HG03457 (cell line): Measurements from ENCODE around the gene C12orf76.
A peak's percentile ranks its signal among the peaks of the same experiment; 100 is the strongest.
"Not testable (repeated sequence)": the region's sequence is repeated elsewhere in the genome, so short reads cannot be mapped to it uniquely, and the experiment has no call there.

Experiments
- ATAC-seq: cut with Tn5 transposase; IDR thresholded peaks from one replicate; pipeline ENCODE4 v1.9.1; 2021; ENCODE audit warnings: moderate number of reproducible peaks; ENCODE audit not compliant: unreplicated experiment

Gene C12orf76

DNA sequence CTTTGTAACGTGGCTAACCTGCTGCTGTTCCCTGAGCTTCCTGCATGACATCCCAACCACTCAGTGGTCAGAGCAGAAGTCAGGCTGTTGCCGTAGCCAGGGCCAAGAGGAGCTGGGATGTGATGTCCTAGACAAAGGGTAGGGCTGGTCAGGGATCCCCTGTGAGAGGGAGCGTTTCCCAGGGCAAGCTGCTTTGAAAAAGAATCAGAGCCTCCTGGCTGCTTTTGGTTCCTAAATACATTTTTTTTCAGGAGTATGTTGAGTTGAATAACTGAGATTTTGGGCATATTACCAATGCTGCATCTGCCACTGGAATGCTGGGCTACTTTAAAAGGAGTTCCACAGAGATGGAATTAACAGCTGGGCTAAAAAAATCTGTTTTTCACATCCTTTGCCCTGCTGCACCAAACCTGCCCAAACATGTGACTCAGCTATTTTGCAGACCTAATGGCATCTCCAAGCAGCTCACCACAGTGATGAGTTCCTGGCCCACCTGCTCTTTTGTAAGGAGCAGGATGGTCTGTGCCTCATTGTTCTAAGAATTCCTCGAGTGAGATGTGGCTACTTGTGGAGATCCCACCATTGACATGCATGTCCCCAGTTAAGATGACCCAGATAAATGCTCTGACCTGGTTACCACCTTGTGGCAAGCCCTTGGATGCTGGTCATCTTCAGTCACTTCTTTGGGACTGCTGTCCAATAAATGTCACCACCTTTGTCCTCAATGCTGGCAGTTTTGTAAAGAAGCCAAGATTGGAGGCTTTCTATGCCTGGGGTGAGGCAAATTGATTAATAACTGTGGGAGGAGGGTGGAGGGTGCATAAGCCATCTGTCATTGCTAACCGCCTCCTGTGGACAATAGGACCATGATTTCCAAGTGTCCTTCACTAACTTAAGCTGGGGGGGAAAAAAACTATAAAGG, 25.0 kb downstream of the C12orf76 start:
- no peak for ATAC-seq

- ATAC-seq: no peak
Observed at GRCh38 chr12:110020956-110021355, 27.4 kb downstream of the C12orf76 start.

GRCh38 chr12:110015132-110015531, 33.2 kb downstream of the C12orf76 start:
- ATAC-seq: no peak

DNA sequence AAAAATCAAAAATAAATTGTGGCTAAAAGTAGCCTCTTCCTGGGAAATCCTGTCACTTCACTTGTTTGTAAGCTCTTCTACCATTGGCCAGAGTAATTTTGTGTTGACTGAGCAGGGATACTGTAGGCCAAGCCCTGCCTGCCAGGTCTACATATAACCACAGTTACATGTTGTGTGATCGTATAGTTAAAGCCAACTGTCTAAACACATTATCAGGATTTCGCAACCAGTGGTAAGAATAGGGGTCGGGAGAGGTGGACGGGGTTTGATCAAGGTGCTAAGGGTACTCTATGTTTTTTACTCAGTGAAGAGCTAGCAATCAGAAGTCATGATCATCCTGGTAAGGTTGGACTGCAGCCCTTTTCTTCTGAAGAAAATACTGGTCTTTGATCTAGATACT, 35.7 kb downstream of the C12orf76 start:
- no peak for ATAC-seq

- no peak for ATAC-seq
Observed at GRCh38 chr12:110012137-110012536, 36.2 kb downstream of the C12orf76 start.

GRCh38 chr12:110010853-110011723, 37.2 kb downstream of the C12orf76 start:
- ATAC-seq: no peak

GRCh38 chr12:110008681-110009398, 39.5 kb downstream of the C12orf76 start:
- ATAC-seq: not testable (repeated sequence)

DNA sequence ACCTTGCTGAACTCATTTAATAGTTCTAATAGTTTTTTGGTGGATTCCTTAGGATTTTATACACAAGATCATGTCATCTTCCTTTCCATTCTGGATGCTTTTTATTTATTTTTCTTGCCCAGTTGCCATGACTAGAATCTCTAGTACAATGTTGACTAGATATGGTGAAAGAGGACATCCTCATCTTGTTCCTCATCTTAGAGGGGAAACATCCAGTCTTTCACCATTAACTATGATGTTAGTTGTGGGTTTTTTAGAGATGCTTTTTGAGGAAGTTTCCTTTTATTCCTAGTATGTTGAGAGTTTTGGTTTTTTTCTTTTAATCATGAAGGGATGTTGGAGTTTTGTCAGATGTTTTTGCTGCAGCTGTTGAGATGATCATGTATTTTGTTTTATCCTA, 40.4 kb downstream of the C12orf76 start:
- no peak for ATAC-seq

GRCh38 chr12:110006115-110006514, 42.2 kb downstream of the C12orf76 start:
- ATAC-seq: no peak

- ATAC-seq: peak; percentile 50
Observed at GRCh38 chr12:110005319-110005973, 42.9 kb downstream of the C12orf76 start.

DNA sequence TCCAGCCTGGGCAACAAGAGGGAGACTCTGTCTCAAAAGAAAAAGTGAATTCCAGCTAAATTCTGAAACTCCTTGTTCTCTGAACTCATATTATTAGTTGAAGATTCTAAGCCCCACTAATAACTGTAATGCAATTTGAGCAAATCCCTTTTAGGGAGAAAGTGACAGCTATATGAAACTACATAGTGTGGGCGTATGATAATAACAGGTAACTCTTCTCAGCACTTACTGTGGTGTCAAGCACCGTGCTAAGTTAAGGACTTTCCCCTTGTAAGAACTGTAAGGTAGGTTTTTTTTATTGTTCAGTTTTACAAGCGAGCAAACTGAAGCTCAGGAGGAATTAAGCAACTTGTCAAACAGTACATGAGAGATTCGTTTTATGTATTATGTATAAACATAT, 43.7 kb downstream of the C12orf76 start:
- no peak for ATAC-seq

- ATAC-seq: no peak
Observed at GRCh38 chr12:110002676-110003515, 45.4 kb downstream of the C12orf76 start.

DNA sequence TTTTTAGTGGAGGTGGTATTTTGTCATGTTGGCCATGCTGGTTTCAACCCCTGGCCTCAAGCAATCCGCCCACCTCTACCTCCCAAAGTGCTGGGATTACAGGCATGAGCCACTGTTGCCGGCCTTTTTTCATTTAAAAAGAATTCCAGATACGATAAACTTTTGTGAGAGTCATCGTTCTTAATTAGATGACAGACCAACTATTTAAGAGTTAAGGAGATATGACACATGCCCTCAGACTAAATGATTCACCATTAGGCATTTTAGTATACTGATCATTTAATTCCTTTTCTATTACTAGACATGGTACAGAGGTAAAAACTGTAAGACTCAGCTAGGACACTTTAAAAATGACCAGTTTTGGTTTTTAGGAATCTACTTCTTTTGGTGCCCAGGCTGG, 46.7 kb downstream of the C12orf76 start:
- no peak for ATAC-seq

DNA sequence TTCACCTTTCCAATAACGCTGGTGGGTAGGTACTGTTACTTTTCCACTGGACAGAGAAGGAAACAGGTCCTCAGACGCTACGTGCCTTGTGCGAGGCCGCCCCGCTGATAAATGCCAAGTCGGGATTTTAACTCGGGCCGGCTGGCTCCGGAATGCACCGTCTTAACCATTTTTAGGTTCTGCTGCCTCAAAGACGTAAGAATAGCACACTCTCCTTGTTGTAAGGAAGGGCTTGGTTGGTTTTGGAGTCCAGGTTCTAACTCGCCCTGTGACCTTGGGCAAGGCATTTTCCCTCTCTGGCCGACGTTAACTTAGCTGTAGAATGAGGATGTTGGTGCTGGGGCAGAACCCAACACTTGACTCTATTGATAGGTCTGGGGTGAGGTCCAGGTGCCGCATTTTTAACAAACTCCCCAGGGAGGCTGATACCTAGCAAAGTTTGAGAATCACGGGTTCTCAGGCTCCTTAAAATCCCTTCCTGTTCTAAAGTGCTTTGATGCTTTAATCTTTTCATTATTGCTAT, 48.3 kb downstream of the C12orf76 start:
- ATAC-seq: no peak

DNA sequence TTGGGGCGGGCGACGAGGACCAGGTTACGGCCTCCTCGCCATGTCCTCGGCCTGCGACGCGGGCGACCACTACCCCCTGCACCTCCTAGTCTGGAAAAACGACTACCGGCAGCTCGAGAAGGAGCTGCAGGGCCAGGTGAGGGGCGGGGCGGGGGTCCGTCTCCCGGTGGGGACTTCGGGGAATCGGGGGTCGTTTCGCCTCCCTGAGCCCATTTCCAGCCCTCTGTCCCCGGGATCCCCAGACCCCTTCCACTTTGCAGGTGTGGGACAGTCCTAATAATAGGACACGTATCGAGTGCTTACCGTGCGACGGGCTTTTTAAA, 48.7 kb downstream of the C12orf76 start:
- ATAC-seq: no peak

GRCh38 chr12:109998904-109999648, 49.2 kb downstream of the C12orf76 start, which contains the start of gene ANKRD13A:
ANKRD13A (plus strand) TSS chr12:109999430; CDS start chr12:109999689, 259 bp downstream.
- peak; percentile 34 for ATAC-seq

DNA sequence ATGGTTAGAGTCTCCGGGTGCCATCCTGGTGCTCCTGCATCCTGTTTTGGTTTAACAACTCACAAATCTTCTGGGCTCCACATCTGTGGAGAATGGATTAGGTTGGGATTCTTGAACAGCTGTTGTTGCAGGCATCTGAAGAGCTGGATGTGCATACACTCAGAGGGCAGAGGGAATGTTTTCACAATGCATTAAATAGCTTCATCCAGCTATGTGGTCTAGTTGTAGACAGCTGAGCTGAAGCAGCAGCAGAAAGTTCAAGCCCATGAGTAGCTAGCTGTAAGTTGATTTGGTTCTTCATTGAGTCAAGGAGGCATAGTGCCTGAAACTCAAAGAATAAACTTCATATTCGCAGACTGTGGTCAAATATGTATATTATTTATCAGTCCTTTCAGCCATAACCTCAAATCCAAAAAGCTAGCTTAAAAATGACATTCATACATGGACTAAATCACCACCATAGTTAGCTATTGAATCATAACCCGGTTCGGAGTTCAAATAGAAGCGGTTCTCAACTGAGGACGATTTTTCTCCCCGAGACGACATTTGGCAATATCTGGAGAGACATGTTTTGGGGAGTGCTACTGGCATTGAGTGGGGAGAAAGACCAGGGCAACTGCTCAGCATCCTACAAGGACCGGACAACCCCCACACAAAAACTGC, 50.0 kb downstream of the C12orf76 start:
- no peak for ATAC-seq

GRCh38 chr12:109997393-109997792, 50.9 kb downstream of the C12orf76 start:
- ATAC-seq: no peak
